Prostate gland (tissue), 2 donors: ENCODE measurements around the gene HPS3. TPM values are rescaled to one million over a fixed set of nuclear protein-coding genes. Genes with fewer than 3 reads are reported as not detected.

Experiments used
- DNase-seq: peaks from one replicate; pipeline ENCODE4 v3.0.0-alpha.2; 2019; ENCODE audit warnings: low spot score
- H3K27ac ChIP-seq, 2 donors: fragments of 200-600 bp; sonication (generic); 2 replicates each; pipeline ENCODE4 v1.5.1; 2017 to 2019
- H3K27me3 ChIP-seq: fragments of 200-600 bp; sonication (generic); replicated peaks from 2 replicates; pipeline ENCODE4 v1.5.1; 2019; ENCODE audit not compliant: insufficient read depth
- H3K36me3 ChIP-seq, 2 donors: fragments of 200-600 bp; sonication (generic); 1 replicate in 1 of 2; 2 replicates in 1 of 2; pipeline versions ENCODE4 v1.5.1 to v1.8.1; 2017 to 2019
- H3K4me1 ChIP-seq: fragments of 200-600 bp; sonication (generic); replicated peaks from 2 replicates; pipeline ENCODE4 v1.5.1; 2019
- H3K4me3 ChIP-seq, 2 donors: fragments of 200-600 bp; sonication (generic); 2 replicates each; pipeline ENCODE4 v1.5.1; 2017 to 2019
- H3K9me3 ChIP-seq: fragments of 200-600 bp; sonication (generic); 2 replicates; pipeline ENCODE4 v1.5.1; 2017
- POLR2A ChIP-seq: fragments of 450-650 bp; IDR thresholded peaks from one replicate; pipeline ENCODE4 v1.6.1; 2016; ENCODE audit warnings: antibody characterized with exemption, mild to moderate bottlenecking
- POLR2AphosphoS5 ChIP-seq: sonication (generic); formaldehyde crosslinking; IDR thresholded peaks from one replicate; pipeline ENCODE4 v1.6.1; 2017; ENCODE audit warnings: antibody characterized with exemption
- WGBS: methylation state at CpG from one replicate; pipeline ENCODE4 v1.1.5; 2018; 5-methylcytosine and 5-hydroxymethylcytosine counted together
- intact Hi-C: fragments of 100-400 bp; cut with DNase I; formaldehyde crosslinking; loops from one replicate; pipeline ENCODE4 v1.14.2; 2022
- total RNA-seq, 2 donors: library from RNA; depleted of rRNA; stranded (reverse); fragments of >200 nt; gene quantifications; one replicate each; pipeline ENCODE4 v1.1.0, GENCODE V29; 2016
- TF ChIP-seq, protein P1 (sequence below), 4 experiments: fragments of 200-600 bp in 2 of 4; fragments of 450-650 bp in 2 of 4; sonication (generic) in 2 of 4; IDR thresholded peaks; 1 replicate in 3 of 4; 2 replicates in 1 of 4; pipeline ENCODE4 v1.5.1; 2016 to 2019; ENCODE audit warnings: antibody characterized with exemption in 4 of 4, mild to moderate bottlenecking in 2 of 4, moderate library complexity in 2 of 4

HPS3 gene
- total RNA-seq, 2 donors from 2014 or later: 17.6 to 25.2 TPM

DNA sequence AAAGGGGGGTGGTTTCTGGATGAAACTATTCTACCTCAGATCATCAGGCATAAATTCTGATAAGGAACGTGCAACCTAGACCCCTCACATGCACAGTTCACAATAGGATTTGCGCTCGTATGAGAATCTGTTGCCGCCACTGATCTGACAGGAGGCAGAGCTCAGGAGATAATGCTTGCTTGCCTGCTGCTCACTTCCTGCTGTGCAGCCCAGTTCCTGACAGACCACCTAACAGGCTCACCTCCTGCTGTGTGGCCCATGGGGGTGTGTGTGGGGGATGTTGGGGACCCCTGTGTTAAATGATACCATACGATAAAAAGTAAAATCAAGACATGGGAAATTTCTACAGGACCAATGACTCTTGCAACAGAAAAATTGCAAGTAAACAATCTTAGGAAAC, 68.2 kb downstream of the HPS3 start:
- intact Hi-C loops: no loop called here
- Histone ChIP-seq H3K9me3 (no peaks in the 10 kb centered on the region), H3K4me3 (no peak overlapping the region), H3K27ac (no peak overlapping the region), H3K27me3 (no peaks in the 10 kb centered on the region), H3K4me1 (no peaks in the 10 kb centered on the region), H3K36me3 (no peaks in the 10 kb centered on the region)
- 35% methylated on average over 5 of the region's 5 CpGs for WGBS
- no peak for TF ChIP-seq POLR2AphosphoS5
- TF ChIP-seq, protein P1, sequence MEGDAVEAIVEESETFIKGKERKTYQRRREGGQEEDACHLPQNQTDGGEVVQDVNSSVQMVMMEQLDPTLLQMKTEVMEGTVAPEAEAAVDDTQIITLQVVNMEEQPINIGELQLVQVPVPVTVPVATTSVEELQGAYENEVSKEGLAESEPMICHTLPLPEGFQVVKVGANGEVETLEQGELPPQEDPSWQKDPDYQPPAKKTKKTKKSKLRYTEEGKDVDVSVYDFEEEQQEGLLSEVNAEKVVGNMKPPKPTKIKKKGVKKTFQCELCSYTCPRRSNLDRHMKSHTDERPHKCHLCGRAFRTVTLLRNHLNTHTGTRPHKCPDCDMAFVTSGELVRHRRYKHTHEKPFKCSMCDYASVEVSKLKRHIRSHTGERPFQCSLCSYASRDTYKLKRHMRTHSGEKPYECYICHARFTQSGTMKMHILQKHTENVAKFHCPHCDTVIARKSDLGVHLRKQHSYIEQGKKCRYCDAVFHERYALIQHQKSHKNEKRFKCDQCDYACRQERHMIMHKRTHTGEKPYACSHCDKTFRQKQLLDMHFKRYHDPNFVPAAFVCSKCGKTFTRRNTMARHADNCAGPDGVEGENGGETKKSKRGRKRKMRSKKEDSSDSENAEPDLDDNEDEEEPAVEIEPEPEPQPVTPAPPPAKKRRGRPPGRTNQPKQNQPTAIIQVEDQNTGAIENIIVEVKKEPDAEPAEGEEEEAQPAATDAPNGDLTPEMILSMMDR (IDR thresholded peaks at IDR 0.05): no peak
- TF ChIP-seq POLR2A: no peak
- no peak for DNase-seq

GRCh38 chr3:149198611-149199010, 69.2 kb downstream of the HPS3 start:
- no peaks in the 10 kb centered on the region for H3K27me3 ChIP-seq
- H3K9me3 ChIP-seq: no peaks in the 10 kb centered on the region
- WGBS: 66% methylated on average over 7 of the region's 7 CpGs
- intact Hi-C loops: no loop called here
- H3K4me1 ChIP-seq: no peaks in the 10 kb centered on the region
- H3K4me3 ChIP-seq: no peak overlapping the region
- no peak for TF ChIP-seq POLR2AphosphoS5
- no peak for TF ChIP-seq POLR2A
- TF ChIP-seq, protein P1 (IDR thresholded peaks at IDR 0.05): no peak
- no peak overlapping the region for H3K27ac ChIP-seq
- H3K36me3 ChIP-seq: no peaks in the 10 kb centered on the region
- no peak for DNase-seq

DNA sequence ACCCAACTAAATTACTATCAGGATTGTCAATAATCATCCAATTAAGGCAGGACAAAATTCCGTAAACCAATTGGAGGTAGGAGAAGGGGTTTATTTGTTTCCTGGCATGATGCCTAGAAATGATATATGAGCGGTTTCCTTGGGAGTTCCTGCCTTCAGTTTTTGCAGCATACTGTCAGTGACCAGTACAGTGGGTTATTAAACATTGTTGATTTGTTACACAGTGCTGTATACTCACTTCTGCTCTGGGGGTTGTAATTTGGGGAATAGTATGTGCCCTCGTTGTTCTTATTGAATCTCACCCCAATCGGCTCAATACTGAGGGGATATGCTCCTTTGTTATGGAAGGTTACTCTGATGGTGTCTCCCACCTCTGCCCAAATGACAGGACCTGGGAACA, 70.0 kb downstream of the HPS3 start:
- intact Hi-C loops: no loop called here
- Histone ChIP-seq H3K36me3 (no peaks in the 10 kb centered on the region), H3K4me3 (no peak overlapping the region), H3K4me1 (no peaks in the 10 kb centered on the region), H3K9me3 (no peaks in the 10 kb centered on the region), H3K27me3 (no peaks in the 10 kb centered on the region), H3K27ac (no peak overlapping the region)
- 19% methylated on average over 4 of the region's 4 CpGs for WGBS
- TF ChIP-seq POLR2A: no peak
- TF ChIP-seq POLR2AphosphoS5: no peak
- no peak for DNase-seq

DNA sequence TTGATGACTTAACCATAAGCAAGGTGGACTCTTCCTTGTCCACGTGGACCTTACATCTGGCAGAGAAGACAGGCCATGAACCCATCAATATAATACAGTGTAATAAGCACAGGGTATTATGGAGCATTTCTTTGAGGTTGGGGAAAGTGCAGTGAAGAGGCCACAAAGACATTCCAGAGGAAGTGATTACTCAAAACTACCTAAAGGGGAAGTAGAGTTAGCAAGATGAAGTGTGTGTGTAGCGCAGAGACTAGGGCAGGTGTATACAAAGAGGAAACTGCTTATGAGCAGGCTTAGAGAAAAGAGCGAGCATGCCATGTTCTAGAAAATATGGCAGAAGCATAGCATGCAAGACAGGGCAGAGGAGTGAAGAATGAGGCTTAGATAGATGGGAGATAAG, 74.3 kb downstream of the HPS3 start:
- no peak for DNase-seq
- H3K27me3 ChIP-seq: no peaks in the 10 kb centered on the region
- intact Hi-C loops: no loop called here
- H3K27ac ChIP-seq: no peak overlapping the region
- 90% methylated on average over 3 of the region's 3 CpGs for WGBS
- no peaks in the 10 kb centered on the region for H3K9me3 ChIP-seq
- H3K4me1 ChIP-seq: no peaks in the 10 kb centered on the region
- H3K4me3 ChIP-seq: no peak overlapping the region
- no peaks in the 10 kb centered on the region for H3K36me3 ChIP-seq
- TF ChIP-seq, protein P1 (IDR thresholded peaks at IDR 0.05): no peak
- no peak for TF ChIP-seq POLR2AphosphoS5
- TF ChIP-seq POLR2A: no peak

DNA sequence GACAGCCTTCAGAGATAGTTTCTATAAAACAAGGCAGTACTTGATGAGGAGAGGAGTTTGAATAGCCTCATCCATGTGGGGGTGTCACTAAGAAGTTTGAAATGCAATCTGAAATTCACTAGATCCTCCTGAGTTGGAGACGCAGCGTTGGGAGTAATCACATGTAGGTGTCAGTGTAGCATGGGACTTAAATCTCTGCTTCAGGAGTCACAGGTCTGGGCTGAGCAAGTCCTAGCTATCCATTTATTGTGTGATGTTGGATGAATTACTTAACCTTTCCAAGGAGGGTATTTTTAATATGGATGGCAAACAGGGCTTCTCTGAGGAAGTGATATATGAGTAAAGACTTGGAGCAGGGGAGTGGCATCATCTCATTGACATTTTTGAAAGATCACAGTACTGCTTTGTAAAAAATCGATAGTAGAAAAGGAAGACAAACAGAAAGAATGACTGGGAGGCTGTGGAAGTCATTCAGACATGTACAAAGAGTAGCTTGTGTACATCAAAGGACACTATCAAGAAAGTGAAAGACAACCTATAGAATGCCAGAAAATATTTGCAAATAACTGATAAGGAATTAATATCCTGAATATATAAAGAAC, 75.1 kb downstream of the HPS3 start:
- Histone ChIP-seq H3K9me3 (no peaks in the 10 kb centered on the region), H3K27ac (no peak overlapping the region), H3K4me1 (no peaks in the 10 kb centered on the region), H3K36me3 (no peaks in the 10 kb centered on the region), H3K27me3 (no peaks in the 10 kb centered on the region), H3K4me3 (no peak overlapping the region)
- 84% methylated on average over 3 of the region's 3 CpGs for WGBS
- TF ChIP-seq POLR2A: no peak
- TF ChIP-seq, protein P1 (IDR thresholded peaks at IDR 0.05): no peak
- TF ChIP-seq POLR2AphosphoS5: no peak
- intact Hi-C loops: no loop called here
- DNase-seq: no peak
